ENCODE data around the gene ZNF557. TPM values are rescaled to one million over a fixed set of nuclear protein-coding genes. Genes with fewer than 3 reads are reported as not detected.

ZNF557 gene
- total RNA-seq, 3 donors from 2014 or later: 7.2 to 18.3 (median 12.8) TPM

GRCh38 chr19:7068599-7068998, 904 bp upstream of the ZNF557 start:
- DNase-seq (ENCODE audit: low spot score in 2 of 2): no peak
- H3K36me3 ChIP-seq: peaks cover 18% of the 10 kb centered on the region
- H3K4me1 ChIP-seq: peaks cover 0 to 5% of the 10 kb centered on the region in 2 donors
- no peaks in the 10 kb centered on the region for H3K27me3 ChIP-seq
- intact Hi-C loops (cut with DNase I; ENCODE audit: low total_unique reads): no loop called here
- TF ChIP-seq POLR2AphosphoS5 (IDR thresholded peaks at IDR 0.05) (no peak), POLR2A (IDR thresholded peaks at IDR 0.05) (no peak)
- peak overlapping the region in 2 of 3 donors; percentile 89 to 97 for H3K4me3 ChIP-seq
- peak overlapping the region; percentile 37 to 87 for H3K27ac ChIP-seq
- no peaks in the 10 kb centered on the region for H3K9me3 ChIP-seq

GRCh38 chr19:7069904-7070226, 362 bp downstream of the ZNF557 start:
- Histone ChIP-seq H3K4me1 (peaks cover 0 to 5% of the 10 kb centered on the region in 2 donors), H3K9me3 (peaks cover 0 to 3% of the 10 kb centered on the region in 2 donors), H3K27ac (peak overlapping the region; percentile 82 to 87), H3K27me3 (no peaks in the 10 kb centered on the region), H3K4me3 (peak overlapping the region; percentile 83 to 97 (median 89)), H3K36me3 (peaks cover 19% of the 10 kb centered on the region)
- TF ChIP-seq POLR2A (IDR thresholded peaks at IDR 0.05): no peak
- no peak for TF ChIP-seq POLR2AphosphoS5 (IDR thresholded peaks at IDR 0.05)
- TF ChIP-seq CTCF (IDR thresholded peaks at IDR 0.05): no peak
- intact Hi-C loops (cut with DNase I; ENCODE audit: low total_unique reads): no loop called here
- no peak for DNase-seq (ENCODE audit: low spot score in 2 of 2)

GRCh38 chr19:7072541-7072940, 3.0 kb downstream of the ZNF557 start:
- DNase-seq (ENCODE audit: low spot score in 2 of 2): no peak
- no peak for TF ChIP-seq CTCF (IDR thresholded peaks at IDR 0.05)
- TF ChIP-seq POLR2AphosphoS5 (IDR thresholded peaks at IDR 0.05): no peak
- TF ChIP-seq POLR2A (IDR thresholded peaks at IDR 0.05): no peak
- intact Hi-C loops (cut with DNase I; ENCODE audit: low total_unique reads): no loop called here
- no peak overlapping the region for H3K4me3 ChIP-seq
- no peaks in the 10 kb centered on the region for H3K27me3 ChIP-seq
- peaks cover 26 to 29% of the 10 kb centered on the region in 2 donors for H3K9me3 ChIP-seq
- H3K36me3 ChIP-seq: peaks cover 40% of the 10 kb centered on the region
- H3K4me1 ChIP-seq: peaks cover 0 to 5% of the 10 kb centered on the region in 2 donors
- no peak overlapping the region for H3K27ac ChIP-seq

- Histone ChIP-seq H3K4me3 (no peak overlapping the region), H3K27me3 (no peaks in the 10 kb centered on the region), H3K36me3 (peaks cover 57% of the 10 kb centered on the region), H3K27ac (no peak overlapping the region), H3K9me3 (peaks cover 49 to 52% of the 10 kb centered on the region in 2 donors), H3K4me1 (peaks cover 0 to 5% of the 10 kb centered on the region in 2 donors)
- intact Hi-C loops (cut with DNase I; ENCODE audit: low total_unique reads): no loop called here
- no peak for TF ChIP-seq CTCF (IDR thresholded peaks at IDR 0.05)
- TF ChIP-seq POLR2AphosphoS5 (IDR thresholded peaks at IDR 0.05): no peak
- no peak for TF ChIP-seq POLR2A (IDR thresholded peaks at IDR 0.05)
- DNase-seq (ENCODE audit: low spot score in 2 of 2): no peak
These were observed 5.3 kb downstream of the ZNF557 start for GRCh38 chr19:7074705-7075282.

- Histone ChIP-seq H3K4me1 (no peaks in the 10 kb centered on the region), H3K4me3 (no peak overlapping the region), H3K27ac (no peak overlapping the region), H3K27me3 (no peaks in the 10 kb centered on the region), H3K9me3 (peaks cover 62 to 65% of the 10 kb centered on the region in 2 donors), H3K36me3 (peaks cover 68% of the 10 kb centered on the region)
- intact Hi-C loops (cut with DNase I; ENCODE audit: low total_unique reads): no loop called here
- TF ChIP-seq CTCF (IDR thresholded peaks at IDR 0.05) (no peak), POLR2AphosphoS5 (IDR thresholded peaks at IDR 0.05) (no peak), POLR2A (IDR thresholded peaks at IDR 0.05) (no peak)
- DNase-seq (ENCODE audit: low spot score in 2 of 2): no peak
These were observed 6.6 kb downstream of the ZNF557 start for GRCh38 chr19:7076151-7076550.

Data from breast epithelium (tissue), 4 donors.